Ovary (tissue), 9 donors: ENCODE measurements around the gene FAM229A. TPM values are rescaled to one million over a fixed set of nuclear protein-coding genes. Genes with fewer than 3 reads are reported as not detected.
A peak's percentile ranks its signal among the peaks of the same experiment; 100 is the strongest.

ENCODE experiments used
- DNase-seq, 5 donors: peaks; one replicate each; pipeline ENCODE4 v3.0.0-alpha.2; 2019 to 2020
- H3K27ac ChIP-seq, 2 donors: fragments of 200-600 bp; one replicate each; pipeline versions ENCODE4 v1.5.1 to v1.8.0; 2019 to 2022
- H3K27me3 ChIP-seq: fragments of 200-600 bp; one replicate; pipeline ENCODE4 v1.8.0; 2022
- H3K36me3 ChIP-seq: fragments of 200-600 bp; sonication (generic); one replicate; pipeline ENCODE4 v1.5.1; 2019
- H3K4me1 ChIP-seq: one replicate; pipeline ENCODE4 v1.8.1; 2013; ENCODE audit warnings: mild to moderate bottlenecking, moderate library complexity; ENCODE audit not compliant: insufficient read depth
- H3K4me3 ChIP-seq: fragments of 200-600 bp; sonication (generic); one replicate; pipeline ENCODE4 v1.5.1; 2017
- H3K9me3 ChIP-seq, 2 donors: fragments of 200-600 bp in 1 of 2; sonication (generic) in 1 of 2; one replicate each; pipeline versions ENCODE4 v1.5.1 to v1.8.1; 2013 to 2019; ENCODE audit warnings: mild to moderate bottlenecking in 1 of 2, moderate library complexity in 1 of 2
- CTCF ChIP-seq, 3 donors: fragments of 450-650 bp in 2 of 3; fragments of 200-600 bp in 1 of 3; IDR thresholded peaks; one replicate each; pipeline versions ENCODE4 v1.5.1 to v1.8.0; 2016 to 2022; ENCODE audit warnings: antibody characterized with exemption in 3 of 3, mild to moderate bottlenecking in 1 of 3
- EP300 ChIP-seq: sonication (generic); formaldehyde crosslinking; IDR thresholded peaks from one replicate; pipeline ENCODE4 v1.6.1; 2017; ENCODE audit warnings: antibody characterized with exemption
- POLR2A ChIP-seq: fragments of 450-650 bp; IDR thresholded peaks from one replicate; pipeline ENCODE4 v1.6.1; 2017; ENCODE audit warnings: antibody characterized with exemption, mild to moderate bottlenecking, moderate library complexity
- WGBS, 3 donors: extraction: QIAGEN DNeasy Blood & Tissue Kit in 1 of 3; methylation state at CpG; one replicate each; pipeline versions ENCODE4 v1.1.5 to v1.1.7; 2013 to 2017; 5-methylcytosine and 5-hydroxymethylcytosine counted together
- intact Hi-C, 4 donors: fragments of 100-400 bp; cut with DNase I; formaldehyde crosslinking; loops; one replicate each; pipeline versions ENCODE4 v1.11.0 to v1.15.1; 2022 to 2023
- polyA plus RNA-seq, 2 donors: library from polyadenylated mRNA; stranded (reverse); fragments of 200-250 nt in 1 of 2; fragments of 350-450 nt in 1 of 2; fragmentation: Illumina TruSeq in 1 of 2; extraction: RNeasy Lipid Tissue Mini Kit (QIAGEN cat#74804) in 1 of 2; gene quantifications; one replicate each; pipeline ENCODE4 v1.2.3, GENCODE V29; 2013 to 2014
- total RNA-seq, 7 donors: library from RNA; depleted of rRNA in 2 of 7; stranded (reverse); fragments of >200 nt in 2 of 7; fragmentation: NEBNext Ultra II Directional in 3 of 7; extraction: Animal tissue kit (Norgen Biotek cat#: 25700) in 3 of 7; gene quantifications; one replicate each; pipeline versions ENCODE4 v1.1.0 to v1.2.4, GENCODE V29; 2016 to 2023
- donor health status: DM: no; HTN: no; CAD: no; lungs with moderate emphysema.
- donor health status: DM: no; HTN: no; CAD: no.
- donor health status: Bipolar disorder and iron deficiency.
- donor health status: DM: yes; HTN: yes; CAD: no.
- donor health status: DM: no; HTN: no; CAD: no.
- donor health status: DM: yes; HTN: yes; CAD: no.

FAM229A gene
- total and polyA plus RNA-seq, 9 donors, result 3.0 to 27.0 (median 14.0) TPM

GRCh38 chr1:32350785-32351398, 11.4 kb downstream of the FAM229A start:
- WGBS, 3 donors, result 19 to 28% (median 21%) methylated on average over 26 to 28 of the region's 28 CpGs
- intact Hi-C loops, result no loop called here
- TF ChIP-seq EP300 (no peak), POLR2A (no peak), CTCF (IDR thresholded peaks at IDR 0.05) (peak; percentile 16 to 54 (median 44))

GRCh38 chr1:32349211-32349708, 13.0 kb downstream of the FAM229A start:
- no peak overlapping the region for H3K4me3 ChIP-seq
- no peaks in the 10 kb centered on the region for H3K27me3 ChIP-seq
- no peak overlapping the region for H3K27ac ChIP-seq
- no peaks in the 10 kb centered on the region for H3K36me3 ChIP-seq
- H3K9me3 ChIP-seq, result no peaks in the 10 kb centered on the region
- intact Hi-C loops, result no loop called here
- peak in 1 of 5 donors; percentile 39 for DNase-seq
- TF ChIP-seq EP300 (no peak), POLR2A (no peak), CTCF (IDR thresholded peaks at IDR 0.05) (no peak)
- 52 to 55% (median 52%) methylated on average over 8 of the region's 8 CpGs for WGBS, 3 donors
- H3K4me1 ChIP-seq, result peaks cover 17% of the 10 kb centered on the region

More at GRCh38 chr1:32350785-32351398, 11.4 kb downstream of the FAM229A start:
- Histone ChIP-seq H3K4me1 (peaks cover 26% of the 10 kb centered on the region), H3K36me3 (no peaks in the 10 kb centered on the region), H3K27ac (peak overlapping the region; percentile 90 to 94), H3K27me3 (no peaks in the 10 kb centered on the region), H3K4me3 (peak overlapping the region; percentile 52), H3K9me3 (no peaks in the 10 kb centered on the region)
- peak; percentile 82 to 89 (median 88) for DNase-seq

- intact Hi-C loops, result no loop called here
- Histone ChIP-seq H3K9me3 (no peaks in the 10 kb centered on the region), H3K27ac (peak overlapping the region; percentile 37 to 77), H3K4me3 (no peak overlapping the region), H3K27me3 (no peaks in the 10 kb centered on the region), H3K4me1 (peaks cover 1% of the 10 kb centered on the region), H3K36me3 (no peaks in the 10 kb centered on the region)
- TF ChIP-seq POLR2A (no peak), EP300 (no peak), CTCF (IDR thresholded peaks at IDR 0.05) (no peak)
- 86 to 92% (median 88%) methylated on average over 9 of the region's 9 CpGs for WGBS, 3 donors
- peak in 1 of 5 donors; percentile 33 for DNase-seq
Observed at GRCh38 chr1:32346532-32347157, 15.6 kb downstream of the FAM229A start.

- intact Hi-C loops, result no loop called here
- no peaks in the 10 kb centered on the region for H3K9me3 ChIP-seq
- no peaks in the 10 kb centered on the region for H3K27me3 ChIP-seq
- no peaks in the 10 kb centered on the region for H3K36me3 ChIP-seq
- WGBS, 3 donors, result 18 to 24% (median 20%) methylated on average over 8 of the region's 8 CpGs
- peak; percentile 73 to 87 (median 83) for DNase-seq
- peak overlapping the region; percentile 37 to 77 for H3K27ac ChIP-seq
- TF ChIP-seq CTCF (IDR thresholded peaks at IDR 0.05), result no peak
- TF ChIP-seq EP300, result no peak
- TF ChIP-seq POLR2A, result no peak
- H3K4me3 ChIP-seq, result no peak overlapping the region
- peaks cover 1% of the 10 kb centered on the region for H3K4me1 ChIP-seq
Observed at GRCh38 chr1:32345289-32345827, 16.9 kb downstream of the FAM229A start.
